GM03348 (cell line): ENCODE measurements around the gene SERPINB12.
A peak's percentile ranks its signal among the peaks of the same experiment; 100 is the strongest.

Experiments used
- DNase-seq: peaks from one replicate; pipeline ENCODE4 v3.0.0; 2012; ENCODE audit warnings: low spot score

The SERPINB12 gene, protein sequence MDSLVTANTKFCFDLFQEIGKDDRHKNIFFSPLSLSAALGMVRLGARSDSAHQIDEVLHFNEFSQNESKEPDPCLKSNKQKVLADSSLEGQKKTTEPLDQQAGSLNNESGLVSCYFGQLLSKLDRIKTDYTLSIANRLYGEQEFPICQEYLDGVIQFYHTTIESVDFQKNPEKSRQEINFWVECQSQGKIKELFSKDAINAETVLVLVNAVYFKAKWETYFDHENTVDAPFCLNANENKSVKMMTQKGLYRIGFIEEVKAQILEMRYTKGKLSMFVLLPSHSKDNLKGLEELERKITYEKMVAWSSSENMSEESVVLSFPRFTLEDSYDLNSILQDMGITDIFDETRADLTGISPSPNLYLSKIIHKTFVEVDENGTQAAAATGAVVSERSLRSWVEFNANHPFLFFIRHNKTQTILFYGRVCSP

DNA sequence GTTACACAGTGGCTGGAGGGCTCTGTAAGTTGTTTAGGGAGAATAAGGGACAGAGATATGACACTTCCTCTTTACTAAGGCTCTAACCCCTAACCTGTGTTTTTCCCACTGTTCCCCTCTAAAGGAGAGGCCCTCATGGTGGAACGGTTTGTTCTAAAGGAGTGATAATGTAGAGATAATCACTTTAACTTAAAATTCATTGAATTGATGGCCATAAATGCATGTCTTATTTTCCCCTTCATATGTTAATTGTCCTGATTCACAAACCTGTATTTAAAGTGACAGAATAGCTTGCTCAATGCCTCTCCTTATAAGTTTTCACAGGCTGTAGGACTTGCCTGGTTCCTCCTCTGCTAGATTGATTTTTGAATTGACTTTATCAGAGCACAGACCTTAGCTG lies at the start of gene SERPINB12:
Gene SERPINB12 (plus strand): TSS at position 301 of the 400 bp plus-strand sequence. CDS start 13,791 bp downstream, outside the sequence.
- no peak for DNase-seq

DNA sequence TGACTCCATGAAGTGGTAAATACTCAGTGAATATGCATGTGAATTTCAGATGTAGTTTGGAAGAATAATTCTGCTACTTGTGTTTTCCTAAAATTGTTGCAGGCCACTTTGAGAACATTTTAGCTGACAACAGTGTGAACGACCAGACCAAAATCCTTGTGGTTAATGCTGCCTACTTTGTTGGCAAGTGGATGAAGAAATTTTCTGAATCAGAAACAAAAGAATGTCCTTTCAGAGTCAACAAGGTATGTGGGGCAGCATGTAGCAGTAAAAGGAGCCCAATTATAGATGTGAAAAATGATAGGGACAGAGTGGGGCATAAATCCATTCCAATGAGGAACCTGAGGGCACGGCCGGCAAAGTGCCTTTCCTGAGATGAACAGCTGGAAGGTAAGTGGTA lies 49.3 kb upstream of the SERPINB12 start:
- peak; percentile 11 for DNase-seq

DNA sequence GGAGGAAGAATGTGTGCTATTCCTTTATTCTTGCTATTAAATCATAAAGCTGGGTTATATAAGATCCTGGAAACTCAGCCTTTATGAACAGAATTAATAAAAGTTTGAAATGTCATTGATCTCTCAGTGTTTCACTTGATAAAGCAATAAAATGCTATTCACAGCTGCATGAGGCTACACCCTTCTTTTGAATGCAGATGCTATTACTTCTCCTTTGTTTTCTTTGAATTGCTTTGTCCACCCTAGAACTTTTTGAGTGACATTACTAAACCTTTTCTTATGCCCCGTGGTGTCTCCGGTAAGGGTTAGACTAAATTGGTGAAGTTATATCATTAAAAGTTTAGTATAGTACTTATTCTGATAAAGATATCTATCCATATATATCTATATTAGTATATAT lies 46.5 kb upstream of the SERPINB12 start:
- no peak for DNase-seq

DNA sequence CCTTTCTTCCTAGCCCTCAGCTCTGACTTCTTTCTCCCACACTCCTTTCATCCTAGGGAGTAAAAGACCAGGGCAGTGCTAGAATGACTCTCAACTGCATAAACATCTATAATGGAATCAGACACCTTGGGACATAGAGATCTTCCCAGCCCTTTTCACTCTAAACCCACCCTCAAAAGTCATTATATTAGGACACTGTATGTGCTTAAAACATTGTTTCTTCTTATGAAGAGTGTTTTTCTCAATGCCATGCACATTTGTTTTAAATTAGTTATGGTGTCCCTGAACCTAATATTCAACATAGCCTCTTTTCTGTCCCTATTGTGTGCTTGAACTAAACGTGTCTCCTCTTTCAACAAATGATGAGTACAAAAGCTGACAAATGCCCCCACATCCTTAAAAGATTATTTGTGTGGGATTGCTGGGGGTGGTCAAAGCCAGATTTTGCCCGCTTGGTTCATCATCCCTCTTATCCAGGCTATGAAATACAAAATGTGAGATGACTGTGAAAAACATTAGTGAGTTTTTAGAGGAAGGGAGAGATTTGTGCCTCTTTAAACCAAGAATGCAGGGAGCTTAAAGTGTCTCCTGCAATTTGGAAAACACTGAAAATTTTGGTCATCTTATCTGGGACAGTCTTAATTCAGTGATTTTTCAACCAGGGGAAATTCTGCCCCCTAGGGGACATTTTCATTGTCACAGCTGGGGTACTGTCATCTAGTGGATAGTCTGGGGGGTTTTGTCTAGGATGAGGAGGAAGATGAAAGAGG lies 36.4 kb upstream of the SERPINB12 start:
- peak; percentile 58 for DNase-seq

DNA sequence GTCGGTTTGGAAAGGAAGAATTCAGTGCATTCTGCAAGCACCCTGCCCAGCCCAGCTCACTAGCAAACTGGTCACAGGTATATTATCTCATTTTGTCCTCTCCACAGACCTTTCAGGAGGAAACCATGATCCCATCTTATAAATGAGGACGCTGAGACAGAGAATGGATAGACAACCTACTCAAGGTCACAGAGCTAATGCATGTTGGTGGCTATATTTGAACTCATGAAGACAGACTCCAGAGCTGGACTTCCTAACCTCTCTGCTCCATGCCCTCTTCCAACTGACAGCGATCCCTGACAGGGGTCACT lies 35.9 kb upstream of the SERPINB12 start:
- DNase-seq, result no peak

DNA sequence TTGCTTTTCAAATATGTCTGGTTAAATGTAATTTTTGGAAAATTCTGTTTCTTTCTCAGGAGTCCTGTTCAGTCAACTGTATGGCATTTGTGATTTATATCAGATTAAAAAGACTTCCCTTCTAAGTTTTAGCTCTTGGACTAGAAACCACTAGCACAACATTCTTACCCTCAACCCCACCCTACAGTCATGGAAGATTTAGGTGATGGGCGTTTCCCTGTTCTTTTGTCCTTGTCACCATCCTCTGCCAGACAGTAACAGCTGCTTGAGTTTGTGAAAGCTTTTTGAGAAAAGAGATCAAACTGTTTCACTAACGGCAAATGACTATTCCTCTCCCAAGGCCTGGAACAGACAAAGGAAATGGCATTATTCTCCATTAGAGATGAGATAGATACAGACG lies 33.6 kb upstream of the SERPINB12 start:
- no peak for DNase-seq

DNA sequence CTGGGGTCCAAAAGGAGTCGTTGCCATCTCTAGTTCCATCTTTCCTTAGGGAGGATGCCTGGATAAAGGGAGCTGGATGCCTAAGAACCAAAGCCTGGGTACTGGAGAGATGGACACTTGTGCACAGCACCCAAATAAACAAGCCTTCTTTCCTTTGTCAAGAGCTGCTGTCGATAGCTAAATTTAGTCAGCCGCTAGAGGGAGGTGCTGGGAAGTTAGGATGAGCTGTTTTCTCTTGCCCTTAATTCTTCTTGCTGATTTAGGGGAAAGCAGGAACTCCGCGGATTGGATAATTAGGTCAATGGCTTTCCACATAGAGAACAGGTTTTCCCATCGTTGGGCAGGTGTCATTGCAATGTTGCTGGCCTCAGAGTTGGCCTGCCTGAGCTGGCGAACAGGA lies 30.9 kb upstream of the SERPINB12 start:
- peak; percentile 37 for DNase-seq

DNA sequence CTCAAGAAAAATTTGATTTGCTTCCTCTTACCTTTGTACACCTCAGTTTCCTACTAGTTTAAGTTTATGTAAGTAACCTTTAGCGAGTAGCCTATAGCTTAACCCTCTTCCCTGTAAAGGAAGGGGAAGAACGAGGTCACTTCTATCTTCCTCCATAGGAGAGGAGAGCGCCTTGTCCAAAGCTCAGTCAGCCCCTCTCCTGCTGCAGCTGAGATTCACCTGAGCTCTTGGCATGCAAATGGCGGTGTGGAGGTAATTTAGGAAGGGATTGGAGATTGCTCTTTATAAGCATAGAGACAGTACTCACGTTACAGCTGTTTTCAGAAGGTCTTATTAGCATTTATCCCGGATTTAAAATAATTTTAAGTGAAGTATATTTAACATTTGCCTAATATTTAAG lies 27.8 kb upstream of the SERPINB12 start:
- DNase-seq, result no peak

DNA sequence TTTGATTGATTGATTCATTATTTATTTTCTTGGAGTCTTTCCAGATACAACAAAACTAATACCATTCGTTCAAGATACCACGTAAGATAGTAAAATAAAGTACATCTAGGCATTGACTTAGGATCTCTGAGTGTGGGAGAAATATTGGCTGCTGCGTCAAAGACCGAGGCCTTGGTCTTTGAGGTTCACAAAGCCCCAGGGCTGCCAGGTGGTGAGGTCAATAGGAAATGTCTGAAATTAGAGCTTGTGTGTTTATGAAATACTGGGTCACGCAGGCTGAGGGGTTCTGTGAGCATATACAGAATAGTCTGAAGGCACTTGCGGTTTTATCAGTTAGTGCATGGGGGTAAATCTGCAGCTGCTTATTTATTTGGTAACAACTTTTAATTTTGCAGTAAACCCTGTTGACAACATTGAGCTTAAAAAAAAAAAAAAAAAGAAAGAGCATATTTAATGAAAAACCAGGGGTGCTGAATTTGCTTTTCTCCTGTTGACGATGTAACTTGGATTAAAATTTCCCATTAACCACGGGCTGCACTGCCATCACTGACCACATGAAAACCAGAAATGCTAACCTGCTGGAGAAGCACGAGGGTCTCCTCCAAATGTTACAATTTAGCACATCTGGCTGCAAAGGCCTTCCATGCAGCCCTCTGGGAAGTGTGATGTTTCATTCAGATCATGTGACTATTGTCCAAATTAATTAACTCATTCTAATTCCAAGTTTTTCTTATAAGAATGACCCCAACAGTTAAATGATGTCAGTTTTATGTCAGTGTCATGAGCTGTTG lies 27.1 kb upstream of the SERPINB12 start:
- DNase-seq, result no peak

DNA sequence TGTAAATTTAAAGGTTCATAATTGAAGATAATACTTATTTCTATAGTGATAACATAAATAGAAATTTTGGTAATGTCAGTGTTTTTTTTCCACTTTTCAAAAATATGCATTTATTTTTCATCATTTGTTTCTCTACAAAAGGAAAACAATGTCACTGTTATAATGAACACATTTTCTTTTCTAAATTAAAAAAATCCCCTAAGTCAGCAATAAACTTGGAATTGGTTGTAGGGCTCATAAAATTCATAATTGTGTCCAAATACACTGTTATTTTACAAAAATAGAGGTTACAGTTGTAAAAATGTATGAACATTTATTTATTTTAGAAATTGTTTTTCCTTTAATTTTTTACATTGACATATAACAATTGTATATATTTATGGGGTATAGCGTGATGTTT lies 26.4 kb upstream of the SERPINB12 start:
- DNase-seq, result no peak

DNA sequence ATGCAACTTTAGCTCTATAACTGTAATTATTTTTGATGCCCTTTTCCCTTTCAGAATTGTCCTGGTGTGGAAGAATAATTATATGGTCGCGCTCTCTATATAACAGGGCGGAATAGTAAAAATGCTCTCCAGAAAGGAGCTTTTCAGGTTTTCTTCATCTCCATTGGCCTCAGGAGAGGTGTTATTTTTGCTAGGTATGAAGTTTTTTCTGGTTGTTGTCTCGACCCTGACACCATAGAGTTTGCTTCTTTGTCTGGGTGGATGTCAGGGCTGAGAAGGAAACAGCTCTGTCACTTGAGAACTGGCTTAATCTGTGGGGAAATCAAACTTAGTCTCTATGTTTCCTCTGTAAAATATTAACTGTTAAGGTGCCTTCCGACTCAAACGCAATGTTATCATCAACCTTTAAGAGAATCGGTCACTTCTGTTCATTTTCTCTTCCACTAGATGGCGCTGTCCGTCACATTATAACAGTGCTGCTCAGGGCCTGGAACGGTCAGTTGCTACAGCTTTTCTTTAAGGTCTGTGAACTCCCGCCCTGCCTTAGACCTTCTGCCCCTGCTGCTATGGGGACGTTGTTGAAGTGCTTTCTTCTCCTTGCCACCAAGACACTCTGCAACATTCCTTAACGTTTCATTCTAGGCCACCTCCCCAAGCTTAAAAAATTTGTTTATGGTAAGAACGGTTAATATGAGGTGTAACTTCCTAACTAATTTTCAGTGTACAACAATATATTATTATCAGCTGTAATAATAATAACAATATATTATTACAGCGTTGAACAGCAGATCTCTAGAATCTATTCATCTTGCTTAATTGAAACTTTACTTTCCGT lies 23.8 kb upstream of the SERPINB12 start:
- peak; percentile 60 for DNase-seq

DNA sequence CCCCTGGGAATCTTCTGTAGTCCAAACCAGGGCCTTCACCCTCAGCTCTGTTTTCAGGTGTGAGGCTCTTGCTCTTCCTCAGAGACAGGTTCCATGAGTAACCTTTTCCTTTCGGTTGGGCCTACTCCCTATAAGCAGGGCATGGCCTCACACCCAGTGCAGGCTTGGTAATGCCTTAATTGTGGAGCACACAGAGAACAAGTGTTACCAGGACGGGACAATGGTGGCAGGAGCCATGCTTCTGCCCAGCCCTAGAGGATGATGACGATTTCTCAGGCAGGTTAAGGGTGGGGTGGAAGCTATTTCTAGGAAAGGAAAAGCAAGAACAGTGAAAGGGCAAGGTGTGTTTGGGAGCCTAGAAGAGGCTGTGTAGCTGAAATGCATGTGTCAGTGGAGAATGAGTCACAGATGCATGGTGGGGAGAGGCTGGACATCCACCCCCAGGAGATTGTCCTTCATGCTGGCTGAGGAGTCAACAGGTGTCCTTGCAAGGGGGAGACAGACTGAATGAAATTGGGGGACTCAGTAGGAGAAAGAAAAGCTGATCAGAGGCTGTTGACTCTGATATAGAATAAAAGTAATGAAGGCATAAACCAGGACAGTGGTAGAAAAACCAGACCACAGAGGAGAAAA lies 22.0 kb upstream of the SERPINB12 start:
- no peak for DNase-seq

DNA sequence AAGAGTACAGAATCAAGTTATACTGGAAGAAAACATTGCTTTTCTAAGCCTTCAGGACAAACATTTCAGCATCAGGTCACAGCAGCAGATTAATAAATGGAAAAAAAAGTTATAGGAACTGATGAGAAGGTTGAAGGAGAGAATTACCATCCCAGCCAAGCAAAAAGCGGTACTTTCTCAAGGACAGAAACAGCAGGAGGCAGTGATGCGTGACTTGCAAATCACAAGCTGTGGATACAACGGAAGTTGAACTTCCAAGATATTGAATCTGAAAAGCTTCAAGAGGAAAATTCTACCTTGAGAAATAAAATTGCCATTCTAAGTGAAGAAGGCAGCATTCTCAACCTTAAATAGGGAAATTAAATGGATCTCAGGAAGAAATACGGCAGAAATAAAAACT lies 18.5 kb upstream of the SERPINB12 start:
- DNase-seq, result no peak

DNA sequence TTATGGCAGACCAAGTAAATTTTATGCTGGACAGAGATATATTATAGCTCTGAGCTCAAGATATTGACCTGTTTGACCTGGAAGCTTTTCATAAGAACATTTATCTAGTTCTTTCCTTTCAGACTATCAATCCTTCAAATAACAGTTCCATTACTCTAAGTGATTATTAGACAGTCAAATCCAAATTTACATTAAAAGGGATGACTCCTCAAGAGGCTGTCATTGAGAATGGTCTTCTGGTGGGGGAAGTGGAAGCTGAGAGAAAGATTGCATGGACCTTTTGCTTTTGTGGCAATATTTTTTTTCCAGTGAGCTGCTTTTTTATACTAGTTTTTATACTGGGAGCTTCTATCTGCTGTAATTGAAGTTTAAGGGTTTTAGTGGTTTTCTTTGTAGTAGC lies 14.9 kb upstream of the SERPINB12 start:
- DNase-seq, result no peak

DNA sequence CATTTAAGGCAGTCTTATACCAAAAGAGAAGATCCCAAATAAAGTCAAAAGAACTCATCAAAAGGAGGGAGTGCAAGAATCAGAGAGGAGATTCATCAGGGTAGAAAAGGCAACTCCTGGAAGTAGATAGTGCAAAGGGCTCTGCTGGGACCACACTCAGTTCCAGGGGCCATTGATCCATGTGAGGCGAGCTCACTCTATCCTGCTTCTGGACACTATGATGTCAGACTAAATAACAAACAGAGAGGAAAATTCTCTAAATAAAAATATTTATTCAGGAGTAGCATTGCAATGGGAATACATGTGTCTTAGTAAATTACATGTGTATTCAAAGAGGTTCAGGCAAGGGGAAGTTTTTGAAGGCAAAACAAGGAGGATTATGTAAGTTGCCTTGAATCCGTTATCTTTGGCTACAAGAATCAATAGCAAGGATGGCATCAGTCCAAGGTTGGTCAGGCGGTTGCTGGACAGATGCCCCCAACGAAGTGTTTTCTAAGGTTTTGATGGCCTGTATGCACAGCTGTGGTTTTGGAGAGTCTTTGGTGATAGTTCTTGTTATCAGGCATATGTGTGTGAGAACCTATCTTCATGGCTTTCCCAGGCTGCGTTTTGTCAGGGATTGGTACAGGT lies 13.2 kb upstream of the SERPINB12 start:
- DNase-seq, result no peak

DNA sequence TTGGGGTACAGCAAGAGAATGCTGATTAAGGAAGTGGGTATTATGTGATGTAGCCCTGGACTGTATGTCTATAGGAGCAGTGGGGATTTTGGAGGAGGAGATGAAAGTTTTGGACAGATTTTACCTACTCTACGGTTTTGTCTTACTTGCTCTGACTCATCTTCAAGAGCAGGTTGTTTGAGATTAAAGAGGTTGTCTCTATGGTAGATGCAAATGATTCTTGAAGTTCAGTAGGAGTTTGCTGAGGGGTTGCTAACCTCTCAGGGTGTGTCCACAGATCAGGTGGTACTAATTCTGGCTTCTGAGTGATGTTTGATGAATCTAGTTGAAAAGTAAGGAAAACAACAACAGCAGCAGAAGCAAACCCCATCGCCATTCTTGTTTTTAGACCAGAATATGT lies 9.7 kb upstream of the SERPINB12 start:
- no peak for DNase-seq

DNA sequence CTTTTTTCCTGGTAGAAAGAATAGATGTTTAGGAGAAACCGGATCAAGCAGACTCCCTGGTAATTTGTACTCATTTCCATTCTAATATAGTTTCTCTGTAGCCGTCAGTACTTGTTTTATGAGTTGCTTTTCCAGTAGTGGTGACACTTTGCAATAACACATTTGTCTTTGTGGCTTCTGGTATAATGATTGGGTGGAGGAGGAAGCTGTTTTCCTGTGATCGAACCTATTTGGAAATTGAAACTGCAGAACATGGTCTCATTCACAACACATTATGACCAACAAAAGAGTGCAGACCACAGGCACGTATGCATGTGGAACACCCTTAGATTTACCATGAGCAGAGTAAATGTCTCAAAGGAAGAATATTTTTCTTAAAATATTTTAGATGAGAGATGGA lies 7.6 kb upstream of the SERPINB12 start:
- DNase-seq, result no peak

DNA sequence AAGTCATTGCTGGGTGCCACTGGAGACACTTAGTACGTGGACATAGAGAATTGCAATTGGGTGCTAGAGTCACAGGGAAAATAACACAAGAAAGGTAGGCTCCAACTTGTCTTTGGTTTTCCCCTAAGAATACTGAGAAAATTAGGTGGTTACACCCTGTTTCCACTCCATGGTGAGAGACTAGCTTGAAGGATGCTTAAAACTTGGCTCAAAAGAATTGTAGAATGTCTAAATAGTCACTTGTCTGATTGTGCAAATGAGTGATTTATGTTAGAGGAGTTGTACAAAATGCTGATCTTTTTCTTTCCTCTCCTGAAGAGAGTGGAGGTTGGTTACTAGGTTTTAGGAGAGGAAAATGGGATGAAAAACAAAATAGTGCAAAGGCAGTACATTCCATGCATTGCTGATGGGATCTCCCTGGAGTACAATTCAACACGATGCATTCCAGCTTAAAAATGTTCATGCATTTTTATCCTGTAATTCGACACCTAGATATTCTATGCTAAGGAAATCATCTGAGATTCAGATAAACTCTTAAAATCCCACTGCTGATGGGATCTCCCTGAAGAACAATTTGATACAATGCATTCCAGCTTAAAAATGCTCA lies 2.2 kb upstream of the SERPINB12 start:
- peak; percentile 68 for DNase-seq

DNA sequence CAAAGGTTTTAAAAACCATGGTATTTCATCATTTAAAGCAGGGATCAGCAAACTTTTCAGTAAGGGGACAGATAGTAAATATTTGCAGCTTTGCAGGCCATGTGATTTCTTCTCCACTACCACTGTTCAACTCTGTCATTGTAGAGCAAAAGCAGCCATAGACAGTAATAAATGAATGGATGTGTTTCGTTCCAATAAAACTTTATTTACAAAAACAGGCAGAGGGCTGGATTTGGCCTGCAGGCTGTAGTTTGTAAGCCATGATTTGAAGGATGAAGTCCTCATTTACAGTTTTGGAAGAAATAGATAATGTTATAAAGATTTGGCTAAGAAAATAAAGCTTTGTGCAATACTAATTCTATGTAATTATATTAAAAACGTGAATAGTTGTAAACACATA lies 1.8 kb downstream of the SERPINB12 start:
- DNase-seq, result no peak

DNA sequence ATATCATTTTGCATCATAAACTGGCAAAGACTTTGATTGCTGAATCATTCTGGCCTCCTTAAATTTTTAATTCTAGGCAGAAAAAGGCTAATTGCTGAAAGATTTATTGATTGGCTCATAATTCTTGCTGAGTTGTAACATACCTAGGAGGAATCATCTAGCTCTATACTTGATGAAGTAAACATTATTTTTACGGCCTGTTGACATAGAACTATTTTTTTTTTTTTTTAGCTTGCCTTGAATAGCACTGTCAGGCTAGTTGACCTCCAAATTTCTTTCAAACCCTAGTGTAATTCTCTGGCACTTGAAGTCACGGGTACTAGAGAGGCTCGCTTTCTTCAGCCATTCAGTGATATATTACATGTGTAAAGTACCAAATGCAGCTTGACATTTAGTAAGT lies 2.8 kb downstream of the SERPINB12 start:
- no peak for DNase-seq

DNA sequence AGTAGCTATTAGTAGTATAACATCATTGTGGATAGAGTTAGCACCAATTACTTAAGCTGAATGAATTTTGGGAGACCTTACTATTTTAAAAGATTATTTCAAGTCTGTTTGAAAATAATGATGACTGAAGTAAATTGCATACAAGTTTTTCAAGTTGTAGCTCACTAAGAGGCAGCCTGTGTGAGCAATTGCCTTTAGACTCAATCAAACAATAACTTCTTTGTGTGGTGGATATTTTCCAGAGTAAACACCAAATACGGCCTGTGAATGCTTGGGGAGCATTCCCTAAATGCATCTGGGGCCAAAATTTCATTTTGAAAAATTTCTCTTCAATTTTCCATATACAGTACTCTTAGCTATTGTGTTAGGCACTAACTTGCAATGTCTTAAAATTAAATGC lies 7.9 kb downstream of the SERPINB12 start:
- DNase-seq, result no peak
